ENCODE measurements around the gene HOXB2. TPM values are rescaled to one million over a fixed set of nuclear protein-coding genes. Genes with fewer than 3 reads are reported as not detected.

HOXB2 gene
- total RNA-seq, 1 donor, result 9.0 TPM

DNA sequence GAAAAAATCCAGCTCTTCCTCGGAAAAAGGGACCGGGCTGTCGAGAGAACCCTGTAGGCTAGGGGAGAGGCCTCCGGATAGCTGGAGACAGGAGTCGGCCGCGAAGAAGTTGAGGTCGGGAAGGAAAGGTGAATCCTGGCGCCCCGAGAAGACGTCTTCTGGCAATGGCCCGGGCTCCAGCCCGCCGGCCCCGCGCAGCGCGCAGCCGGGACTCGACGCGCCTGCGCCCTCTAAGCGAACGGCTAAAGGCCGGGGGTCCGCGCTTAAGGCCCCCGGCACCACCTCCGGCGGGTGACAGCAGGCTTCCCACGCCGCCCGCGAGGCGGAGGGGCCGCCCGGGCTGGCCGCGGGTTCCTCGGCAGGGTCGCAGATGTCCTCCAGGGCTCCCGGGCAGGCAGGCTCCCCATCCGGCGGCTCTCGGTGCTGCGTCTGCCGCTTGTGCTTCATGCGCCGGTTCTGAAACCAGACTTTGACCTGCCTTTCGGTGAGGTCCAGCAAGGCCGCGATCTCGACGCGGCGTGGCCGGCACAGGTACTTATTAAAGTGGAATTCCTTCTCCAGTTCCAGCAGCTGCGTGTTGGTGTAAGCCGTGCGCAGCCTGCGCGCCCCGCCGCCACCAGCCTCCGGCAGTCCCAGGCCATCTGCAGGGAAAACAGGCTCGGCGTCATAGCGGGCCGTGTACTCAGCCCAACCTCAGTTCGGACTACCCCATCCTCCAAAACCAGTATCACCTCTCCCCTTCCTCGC is 1.6 kb downstream of the HOXB2 start:
- H3K4me3 ChIP-seq (ENCODE audit: low read depth, low read length), result peak overlapping the region; percentile 83
- TF ChIP-seq, protein P1, sequence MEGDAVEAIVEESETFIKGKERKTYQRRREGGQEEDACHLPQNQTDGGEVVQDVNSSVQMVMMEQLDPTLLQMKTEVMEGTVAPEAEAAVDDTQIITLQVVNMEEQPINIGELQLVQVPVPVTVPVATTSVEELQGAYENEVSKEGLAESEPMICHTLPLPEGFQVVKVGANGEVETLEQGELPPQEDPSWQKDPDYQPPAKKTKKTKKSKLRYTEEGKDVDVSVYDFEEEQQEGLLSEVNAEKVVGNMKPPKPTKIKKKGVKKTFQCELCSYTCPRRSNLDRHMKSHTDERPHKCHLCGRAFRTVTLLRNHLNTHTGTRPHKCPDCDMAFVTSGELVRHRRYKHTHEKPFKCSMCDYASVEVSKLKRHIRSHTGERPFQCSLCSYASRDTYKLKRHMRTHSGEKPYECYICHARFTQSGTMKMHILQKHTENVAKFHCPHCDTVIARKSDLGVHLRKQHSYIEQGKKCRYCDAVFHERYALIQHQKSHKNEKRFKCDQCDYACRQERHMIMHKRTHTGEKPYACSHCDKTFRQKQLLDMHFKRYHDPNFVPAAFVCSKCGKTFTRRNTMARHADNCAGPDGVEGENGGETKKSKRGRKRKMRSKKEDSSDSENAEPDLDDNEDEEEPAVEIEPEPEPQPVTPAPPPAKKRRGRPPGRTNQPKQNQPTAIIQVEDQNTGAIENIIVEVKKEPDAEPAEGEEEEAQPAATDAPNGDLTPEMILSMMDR (IDR thresholded peaks at IDR 0.05; ENCODE audit: insufficient read depth, low read length), result peak; percentile 16
- peak; percentile 54 for DNase-seq (ENCODE audit: low read depth)

DNA sequence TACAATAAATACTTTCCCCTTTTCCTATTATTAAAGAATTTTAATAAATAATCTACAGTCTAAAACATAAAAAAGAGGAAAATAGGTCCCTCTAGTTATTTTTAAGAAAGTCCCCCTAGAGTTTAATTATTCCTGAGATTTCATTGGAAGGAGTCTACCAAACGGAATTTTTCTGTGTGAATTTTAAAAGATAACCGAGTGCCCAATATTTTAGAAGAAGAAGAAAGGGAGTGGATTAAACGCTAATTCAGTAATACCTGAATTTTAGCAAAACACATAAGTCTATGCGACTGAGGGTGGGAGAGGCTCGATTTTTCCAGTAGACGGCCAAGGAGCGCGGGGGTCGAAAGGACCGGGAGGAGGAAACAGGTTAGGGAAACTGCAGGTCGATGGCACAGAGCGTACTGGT is 2.2 kb downstream of the HOXB2 start:
- DNase-seq (ENCODE audit: low read depth), result peak; percentile 33
- peak overlapping the region; percentile 83 for H3K4me3 ChIP-seq (ENCODE audit: low read depth, low read length)
- TF ChIP-seq, protein P1 (IDR thresholded peaks at IDR 0.05; ENCODE audit: insufficient read depth, low read length), result no peak

DNA sequence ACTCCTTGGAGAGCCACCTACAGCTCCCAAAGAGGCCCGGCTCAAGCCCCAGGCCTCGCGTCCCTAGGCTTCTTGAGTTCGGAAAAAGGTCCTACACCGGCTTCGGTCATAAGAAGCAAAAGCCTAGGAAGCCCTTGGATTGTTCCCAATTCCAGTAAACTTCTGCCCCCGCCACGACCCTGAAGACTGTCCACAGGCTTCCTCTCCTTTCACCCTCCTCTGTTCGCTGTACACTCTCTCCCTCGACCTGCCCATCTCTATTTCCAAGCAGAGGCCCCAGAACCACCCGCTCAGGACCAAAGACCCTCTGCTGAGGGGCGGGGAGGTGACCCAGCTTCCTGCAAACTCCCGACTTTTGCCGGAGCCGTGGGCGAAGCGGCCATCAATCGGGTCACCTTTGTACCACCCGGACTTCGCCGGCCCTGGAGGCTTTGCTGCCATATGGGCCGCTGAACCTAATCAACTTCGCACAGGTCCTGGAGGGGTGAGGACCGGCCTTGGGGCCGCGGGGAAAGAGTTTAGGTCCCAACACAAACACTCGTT is 2.7 kb downstream of the HOXB2 start:
- DNase-seq (ENCODE audit: low read depth), result no peak
- H3K4me3 ChIP-seq (ENCODE audit: low read depth, low read length), result peak overlapping the region; percentile 83
- TF ChIP-seq, protein P1 (IDR thresholded peaks at IDR 0.05; ENCODE audit: insufficient read depth, low read length), result no peak

DNA sequence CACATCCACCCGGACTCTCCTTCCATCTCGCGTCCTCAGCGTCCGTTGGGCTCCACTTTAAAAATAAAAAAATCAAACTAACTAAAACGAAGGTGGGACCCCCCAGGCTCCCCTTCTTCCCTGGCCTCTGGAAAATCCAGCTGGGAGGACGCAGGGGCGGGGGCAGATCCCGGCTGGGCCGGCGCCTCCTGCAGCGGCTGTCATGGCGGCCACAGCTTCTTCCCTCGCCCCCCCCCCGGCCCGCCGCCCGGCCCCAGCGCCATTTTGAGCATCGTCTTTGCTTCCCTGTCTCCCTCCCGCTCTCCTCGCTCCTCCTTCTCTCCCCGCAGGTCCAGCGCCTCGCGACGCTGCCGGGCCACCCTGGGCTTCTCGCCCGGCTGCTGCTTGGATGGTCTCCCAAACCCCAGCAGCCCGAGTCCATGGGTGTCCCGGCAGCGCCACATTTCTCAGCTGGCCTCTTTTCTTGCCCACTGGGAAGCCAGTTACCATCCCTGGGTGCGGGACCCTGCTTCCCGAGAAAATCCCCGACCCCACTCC is 3.3 kb downstream of the HOXB2 start:
- TF ChIP-seq, protein P1 (IDR thresholded peaks at IDR 0.05; ENCODE audit: insufficient read depth, low read length), result no peak
- peak; percentile 87 for DNase-seq (ENCODE audit: low read depth)
- peak overlapping the region; percentile 83 for H3K4me3 ChIP-seq (ENCODE audit: low read depth, low read length)

DNA sequence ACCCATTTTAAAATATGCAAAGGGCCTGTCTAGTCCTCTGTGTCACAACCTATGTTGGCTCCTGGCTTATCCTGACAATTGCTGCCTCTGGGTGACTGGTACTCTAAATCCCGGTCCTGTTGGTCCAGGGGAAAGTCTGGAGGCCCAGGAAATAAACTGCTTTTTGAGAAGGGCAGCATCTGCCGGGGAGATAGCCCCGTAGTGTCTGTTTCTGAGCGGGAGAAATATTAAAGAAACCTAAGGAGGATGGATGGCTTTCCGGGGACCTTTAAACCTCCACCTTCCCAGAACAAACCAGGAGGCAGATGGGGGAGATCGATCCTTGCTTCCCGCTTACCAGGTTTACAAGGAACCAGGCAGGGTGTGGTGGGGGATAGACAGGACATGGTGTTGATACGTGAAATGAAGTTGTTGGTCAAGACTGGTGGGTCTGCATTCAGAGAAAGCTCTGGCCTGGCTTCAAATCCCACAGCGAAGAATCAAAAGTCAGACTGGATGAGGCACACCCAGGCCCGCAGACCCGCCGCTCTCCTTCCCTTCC is 3.8 kb downstream of the HOXB2 start:
- peak overlapping the region; percentile 83 for H3K4me3 ChIP-seq (ENCODE audit: low read depth, low read length)
- DNase-seq (ENCODE audit: low read depth), result peak; percentile 51
- TF ChIP-seq, protein P1 (IDR thresholded peaks at IDR 0.05; ENCODE audit: insufficient read depth, low read length), result no peak

DNA sequence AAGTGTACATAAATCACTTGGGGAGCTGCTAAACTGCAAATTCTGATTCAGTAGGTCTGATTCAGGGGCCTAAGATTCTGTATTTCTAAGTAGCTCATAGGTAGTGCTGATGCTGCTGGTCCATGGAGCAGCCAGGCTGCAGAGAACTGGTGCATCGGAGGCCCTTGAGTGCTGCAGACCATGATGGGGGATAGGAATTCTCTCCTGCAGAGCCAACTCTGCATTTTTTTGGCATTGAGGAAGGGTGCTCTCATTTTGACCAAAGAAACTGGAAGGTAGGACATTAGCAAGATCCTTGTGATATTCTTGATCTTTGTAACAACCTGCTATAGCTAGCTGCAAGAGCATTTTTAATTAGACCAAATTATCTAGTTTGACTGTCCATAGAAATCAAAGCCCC is 4.7 kb downstream of the HOXB2 start:
- DNase-seq (ENCODE audit: low read depth), result no peak
- H3K4me3 ChIP-seq (ENCODE audit: low read depth, low read length), result no peak overlapping the region

More for the DNA sequence above, 4.7 kb downstream of the HOXB2 start:
- TF ChIP-seq, protein P1 (IDR thresholded peaks at IDR 0.05; ENCODE audit: insufficient read depth, low read length), result no peak

All from fibroblast of the aortic adventitia (primary cell).